HCT116 (cell line): ENCODE results near the gene SGSM2. TPM values are rescaled to one million over a fixed set of nuclear protein-coding genes. Genes with fewer than 3 reads are reported as not detected.

Source experiments
- ATAC-seq: fragments of 200-7000 bp; cut with Tn5 transposase; 2 replicates; pipeline ENCODE4 v1.9.1; 2020; ENCODE audit warnings: mild to moderate bottlenecking, moderate library complexity
- BruUV-seq: library from RNA; stranded (reverse); fragments of 400-500 nt; replicated peaks from 2 replicates; lab custom pipeline; 2021; lab: Mats Ljungman, UMichigan
- CTCF ChIA-PET: fragments of 300-600 bp; sonication (Branson Sonifier 250); formaldehyde crosslinking; loops from one replicate; lab custom pipeline; 2021; ENCODE audit warnings: antibody characterized with exemption; lab: Charles Lee
- POLR2A ChIA-PET: fragments of 300-600, 350-600 bp; sonication (Branson Sonifier 250); formaldehyde crosslinking; loops from one replicate; lab custom pipeline; 2021; ENCODE audit warnings: antibody characterized with exemption; lab: Charles Lee
- RAD21 ChIA-PET, 2 experiments: fragments of 300-600 bp; sonication (Branson Sonifier 250); formaldehyde crosslinking; loops; one replicate each; lab custom pipeline; 2023; ENCODE audit warnings: low total read pairs in 2 of 2; ENCODE audit not compliant: uncharacterized antibody in 2 of 2, unreplicated experiment in 2 of 2, low non-redundant PET in 1 of 2; lab: Charles Lee
- DNase-seq: peaks from one replicate; pipeline ENCODE4 v3.0.0-alpha.2; 2010; ENCODE audit warnings: low read depth, low spot score
- H2AFZ ChIP-seq: fragments of 200-600 bp; shearing (Covaris generic), sonication (generic); 2 replicates; pipeline ENCODE4 v1.6.1; 2017; ENCODE audit warnings: low read depth, mixed run types, mixed read lengths, antibody characterized with exemption, low read length; ENCODE audit not compliant: poor library complexity, severe bottlenecking
- H3K27ac ChIP-seq: 2 replicates; pipeline ENCODE4 v1.5.1; 2012; ENCODE audit warnings: low read depth, low read length
- H3K27me3 ChIP-seq: fragments of 200-600 bp; sonication (generic); 2 replicates; pipeline ENCODE4 v1.6.1; 2016; ENCODE audit warnings: mixed run types, low read length, mixed read lengths; ENCODE audit not compliant: insufficient read depth
- H3K36me3 ChIP-seq, 2 experiments: fragments of 200-500 bp in 1 of 2; fragments of 200-600 bp in 1 of 2; sonication (Bioruptor generic) in 1 of 2; sonication (generic) in 1 of 2; 2 replicates each; pipeline versions ENCODE4 v1.5.1 to v1.6.1; 2014 to 2016; ENCODE audit warnings: low read length in 2 of 2, inconsistent platforms in 1 of 2, mixed read lengths in 1 of 2, mixed run types in 1 of 2; ENCODE audit not compliant: insufficient read depth in 2 of 2, control insufficient read depth in 1 of 2
- H3K4me1 ChIP-seq, 2 experiments: fragments of 200-600 bp in 1 of 2; sonication (generic) in 1 of 2; 2 replicates each; pipeline versions ENCODE4 v1.5.1 to v1.6.1; 2012 to 2017; ENCODE audit warnings: low read length in 2 of 2, inconsistent platforms in 1 of 2, mild to moderate bottlenecking in 1 of 2, mixed read lengths in 1 of 2, mixed run types in 1 of 2, moderate library complexity in 1 of 2; ENCODE audit not compliant: insufficient read depth in 2 of 2, control insufficient read depth in 1 of 2
- H3K4me2 ChIP-seq: fragments of 200-600 bp; sonication (generic); 2 replicates; pipeline ENCODE4 v1.6.1; 2017; ENCODE audit warnings: mixed run types, low read length, mixed read lengths
- H3K4me3 ChIP-seq, 2 experiments: fragments of 200-600 bp in 1 of 2; sonication (generic) in 1 of 2; replicated peaks in 1 of 2; 2 replicates each; pipeline ENCODE4 v1.5.1; 2011 to 2016; ENCODE audit warnings: low read length in 2 of 2, control low read depth in 1 of 2, low read depth in 1 of 2, mild to moderate bottlenecking in 1 of 2, mixed read lengths in 1 of 2, mixed run types in 1 of 2
- H3K79me2 ChIP-seq: fragments of 200-600 bp; sonication (generic); 2 replicates; pipeline ENCODE4 v1.6.1; 2017; ENCODE audit warnings: mild to moderate bottlenecking, mixed run types, low read length, moderate library complexity, mixed read lengths; ENCODE audit not compliant: insufficient read depth
- H3K9ac ChIP-seq: fragments of 200-600 bp; sonication (generic); 2 replicates; pipeline ENCODE4 v1.6.1; 2016; ENCODE audit warnings: low read length, mixed read lengths
- H3K9me2 ChIP-seq: fragments of 200-600 bp; sonication (generic), shearing (Covaris generic); 2 replicates; pipeline ENCODE4 v1.6.1; 2017; ENCODE audit warnings: mixed run types, mild to moderate bottlenecking, moderate library complexity; ENCODE audit not compliant: insufficient read depth
- H3K9me3 ChIP-seq, 2 experiments: fragments of 200-500 bp in 1 of 2; fragments of 200-600 bp in 1 of 2; sonication (Bioruptor generic) in 1 of 2; sonication (generic) in 1 of 2; 2 replicates each; pipeline ENCODE4 v1.6.1; 2014 to 2017; ENCODE audit warnings: low read length in 2 of 2, mixed read lengths in 2 of 2, inconsistent platforms in 1 of 2, low read depth in 1 of 2, mild to moderate bottlenecking in 1 of 2, mixed run types in 1 of 2, moderate library complexity in 1 of 2; ENCODE audit not compliant: control insufficient read depth in 1 of 2, insufficient read depth in 1 of 2
- H4K20me1 ChIP-seq: fragments of 200-600 bp; sonication (generic), shearing (Covaris generic); 2 replicates; pipeline ENCODE4 v1.6.1; 2017; ENCODE audit warnings: mixed run types, mild to moderate bottlenecking, moderate library complexity; ENCODE audit not compliant: insufficient read depth
- CBX3 ChIP-seq: IDR thresholded peaks from 2 replicates; pipeline ENCODE4 v1.6.1; 2012; ENCODE audit warnings: low read depth
- CTCF ChIP-seq, 3 experiments: fragments of 200-600 bp in 1 of 3; sonication (generic) in 1 of 3; IDR thresholded peaks in 2 of 3; conservative IDR thresholded peaks in 1 of 3; 2 replicates each; pipeline ENCODE4 v1.5.1; 2012 to 2017; ENCODE audit warnings: low read depth in 2 of 3, low read length in 2 of 3, antibody characterized with exemption in 1 of 3, borderline replicate concordance in 1 of 3, control low read depth in 1 of 3, mild to moderate bottlenecking in 1 of 3, mixed read lengths in 1 of 3, mixed run types in 1 of 3, moderate library complexity in 1 of 3; ENCODE audit not compliant: insufficient read depth in 1 of 3
- EGR1 ChIP-seq: IDR thresholded peaks from 2 replicates; pipeline ENCODE4 v1.6.1; 2012; ENCODE audit warnings: low read depth
- ELF1 ChIP-seq: IDR thresholded peaks from 2 replicates; pipeline ENCODE4 v1.6.1; 2012; ENCODE audit warnings: low read depth, borderline replicate concordance
- EZH2 ChIP-seq: fragments of 200-600 bp; sonication (generic); IDR thresholded peaks from 2 replicates; pipeline ENCODE4 v1.6.1; 2017; ENCODE audit warnings: antibody characterized with exemption, mixed run types
- EZH2phosphoT487 ChIP-seq: fragments of 200-600 bp; IDR thresholded peaks from 2 replicates; pipeline ENCODE4 v1.6.1; 2018; ENCODE audit warnings: antibody characterized with exemption, borderline replicate concordance
- FOSL1 ChIP-seq: IDR thresholded peaks from 2 replicates; pipeline ENCODE4 v1.6.1; 2012; ENCODE audit warnings: low read depth
- POLR2A ChIP-seq: IDR thresholded peaks from 2 replicates; pipeline ENCODE4 v1.7.0; 2011; ENCODE audit warnings: borderline replicate concordance; ENCODE audit not compliant: insufficient read depth, insufficient read length; ENCODE audit errors: extremely low read depth
- POLR2AphosphoS5 ChIP-seq: IDR thresholded peaks from 2 replicates; pipeline ENCODE4 v1.6.1; 2011; ENCODE audit warnings: mild to moderate bottlenecking, low read depth, low read length, moderate library complexity
- RAD21 ChIP-seq: IDR thresholded peaks from 2 replicates; pipeline ENCODE4 v1.6.1; 2012; ENCODE audit warnings: low read depth, mild to moderate bottlenecking
- REST ChIP-seq: IDR thresholded peaks from 2 replicates; pipeline ENCODE4 v1.6.1; 2012; ENCODE audit warnings: low read depth
- SP1 ChIP-seq: IDR thresholded peaks from 2 replicates; pipeline ENCODE4 v1.6.1; 2012; ENCODE audit warnings: low read depth
- ZFX ChIP-seq: fragments of 450-650 bp; IDR thresholded peaks from 2 replicates; pipeline ENCODE4 v1.6.1; 2017
- intact Hi-C: fragments of 100-400 bp; cut with micrococcal nuclease; formaldehyde crosslinking; loops from 2 replicates; pipeline ENCODE4 v1.10.0; 2022
- total RNA-seq: library from RNA; stranded (reverse); gene quantifications from one replicate; pipeline ENCODE4 v1.2.1, GENCODE V29; 2021; ENCODE audit not compliant: unreplicated experiment

The SGSM2 gene
- total RNA-seq, 1 experiment from 2014 or later, result 68.1 TPM

GRCh38 chr17:2303204-2304188, 33.8 kb upstream of the SGSM2 start, which contains the start of the genes SMG6 and SRR:
Gene SMG6, minus strand, starts transcription at chr17:2303785. Its CDS starts 65 bp downstream, at chr17:2303720.
Gene SRR, plus strand, starts transcription at chr17:2303950. Its CDS starts 11,611 bp downstream, at chr17:2315561.
- ChIA-PET POLR2A (interaction anchor here (0.8 to 1.3 kb wide), 5 partner anchors 9 to 97 kb away, joined by 3 to 5 read pairs (median 3); partner anchors contain the start of gene TSR1), CTCF (interaction anchor here (1.2 to 1.3 kb wide), 2 partner anchors 59 to 245 kb away, joined by 3 to 4 read pairs; no protein-coding TSS in a partner anchor), RAD21 (no interaction called here)
- peak; percentile 89 for ATAC-seq
- peaks cover 50% of the 10 kb centered on the region for H3K79me2 ChIP-seq
- no peaks in the 10 kb centered on the region for H3K9me3 ChIP-seq
- H3K4me1 ChIP-seq, result peaks cover 7 to 15% of the 10 kb centered on the region in 2 experiments; a peak in 2 of 4 replicates
- intact Hi-C loops, result no loop called here
- H3K27me3 ChIP-seq, result no peaks in the 10 kb centered on the region
- no peaks in the 10 kb centered on the region for H3K9me2 ChIP-seq
- no peaks in the 10 kb centered on the region; the same call in 1 of the 2 replicates for H4K20me1 ChIP-seq
- TF ChIP-seq EZH2phosphoT487 (no peak), POLR2A (peak; percentile 29), FOSL1 (no peak), EZH2 (no peak), CTCF (IDR thresholded peaks at IDR 0.05 in 2 of 3, conservative IDR thresholded peaks at IDR 0.05 in 1 of 3; ENCODE audit: borderline replicate concordance in 1 of 3, insufficient read depth in 1 of 3, low read depth in 2 of 3, low read length in 2 of 3) (no peak), ELF1 (no peak), POLR2AphosphoS5 (peak; percentile 71), ZFX (peak; percentile 76), SP1 (peak; percentile 64; the same call in 1 of the 2 replicates), REST (no peak), RAD21 (no peak), EGR1 (peak; percentile 55), CBX3 (no peak)
- H3K9ac ChIP-seq, result peak within 1 kb of the TSS; percentile 92
- peak; percentile 68 for DNase-seq
- H2AFZ ChIP-seq, result no peak within 1 kb of the TSS
- H3K4me3 ChIP-seq, result peak within 1 kb of the TSS; percentile 91 to 99
- peak within 1 kb of the TSS; percentile 77 for H3K4me2 ChIP-seq
- BruUV-seq, result no TSS peak
- peaks cover 8 to 13% of the 10 kb centered on the region in 2 experiments; a peak in 3 of 4 replicates for H3K36me3 ChIP-seq
- H3K27ac ChIP-seq, result peak within 1 kb of the TSS; percentile 92
